ENCODE results near the gene SGSM2. TPM values are rescaled to one million over a fixed set of nuclear protein-coding genes. Genes with fewer than 3 reads are reported as not detected.

The SGSM2 gene
- total RNA-seq, 1 donor from 2014 or later, result 56.0 TPM

DNA sequence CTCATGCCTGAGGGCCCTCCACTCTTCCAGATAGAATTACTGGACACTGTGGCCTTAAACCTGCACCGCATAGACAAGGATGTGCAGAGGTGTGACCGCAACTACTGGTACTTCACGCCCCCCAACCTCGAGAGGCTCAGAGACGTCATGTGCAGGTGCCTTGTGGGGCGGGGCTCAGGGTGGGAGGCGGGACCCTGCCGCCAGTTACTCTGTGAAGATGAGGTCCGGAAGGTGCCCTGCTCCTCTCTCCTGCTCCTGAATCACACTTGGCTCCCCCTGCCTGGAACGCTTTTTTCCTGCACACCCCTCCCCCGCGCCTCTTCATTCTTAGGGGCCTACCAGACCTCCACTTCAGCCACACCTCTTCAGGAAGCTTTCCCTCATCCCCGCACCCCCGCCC, 38.8 kb downstream of the SGSM2 start:
- no peak for DNase-seq (ENCODE audit: extremely low spot score, unreplicated experiment)
- no peak overlapping the region for H3K27ac Mint-ChIP-seq (ENCODE audit: unreplicated experiment)
- no peaks in the 10 kb centered on the region for H3K27me3 Mint-ChIP-seq (ENCODE audit: unreplicated experiment)
- H3K4me3 Mint-ChIP-seq (ENCODE audit: unreplicated experiment), result no peak overlapping the region
- peaks cover 6% of the 10 kb centered on the region for H3K4me1 Mint-ChIP-seq (ENCODE audit: unreplicated experiment)
- TF ChIP-seq CTCF (IDR thresholded peaks at IDR 0.05), result no peak
- H3K36me3 Mint-ChIP-seq (ENCODE audit: unreplicated experiment), result peaks cover 11% of the 10 kb centered on the region
- H3K9me3 Mint-ChIP-seq (ENCODE audit: unreplicated experiment), result no peaks in the 10 kb centered on the region

DNA sequence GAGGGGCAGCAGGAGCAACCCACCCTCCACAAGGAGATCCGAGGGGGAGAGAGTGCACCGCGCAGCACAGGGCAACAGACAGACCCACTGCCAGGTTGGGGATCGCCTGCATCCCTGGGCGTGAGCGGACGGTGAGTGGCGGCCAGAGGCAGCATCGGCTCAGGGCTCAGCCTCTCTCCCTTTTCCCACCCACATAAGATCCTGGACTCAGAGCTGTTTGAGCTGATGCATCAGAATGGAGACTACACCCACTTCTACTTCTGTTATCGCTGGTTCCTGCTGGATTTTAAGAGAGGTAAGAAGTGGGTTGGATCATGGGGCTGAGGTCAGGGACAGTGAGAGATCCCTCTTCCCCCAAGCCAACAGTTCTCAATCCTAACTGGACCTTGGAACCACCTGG, 40.4 kb downstream of the SGSM2 start:
- no peak for DNase-seq (ENCODE audit: extremely low spot score, unreplicated experiment)
- H3K36me3 Mint-ChIP-seq (ENCODE audit: unreplicated experiment), result peaks cover 10% of the 10 kb centered on the region

GRCh38 chr17:2378905-2379304, 41.6 kb downstream of the SGSM2 start:
- Mint-ChIP-seq H3K27me3 (ENCODE audit: unreplicated experiment) (no peaks in the 10 kb centered on the region), H3K36me3 (ENCODE audit: unreplicated experiment) (peaks cover 8% of the 10 kb centered on the region), H3K9me3 (ENCODE audit: unreplicated experiment) (no peaks in the 10 kb centered on the region), H3K4me1 (ENCODE audit: unreplicated experiment) (peaks cover 17% of the 10 kb centered on the region), H3K4me3 (ENCODE audit: unreplicated experiment) (no peak overlapping the region), H3K27ac (ENCODE audit: unreplicated experiment) (no peak overlapping the region)
- no peak for TF ChIP-seq CTCF (IDR thresholded peaks at IDR 0.05)
- no peak for DNase-seq (ENCODE audit: extremely low spot score, unreplicated experiment)

More for the DNA sequence above, 40.4 kb downstream of the SGSM2 start:
- Mint-ChIP-seq H3K27ac (ENCODE audit: unreplicated experiment) (no peak overlapping the region), H3K4me1 (ENCODE audit: unreplicated experiment) (peaks cover 8% of the 10 kb centered on the region), H3K27me3 (ENCODE audit: unreplicated experiment) (no peaks in the 10 kb centered on the region), H3K4me3 (ENCODE audit: unreplicated experiment) (no peak overlapping the region), H3K9me3 (ENCODE audit: unreplicated experiment) (no peaks in the 10 kb centered on the region)
- no peak for TF ChIP-seq CTCF (IDR thresholded peaks at IDR 0.05)

- no peaks in the 10 kb centered on the region for H3K9me3 Mint-ChIP-seq (ENCODE audit: unreplicated experiment)
- DNase-seq (ENCODE audit: extremely low spot score, unreplicated experiment), result no peak
- no peaks in the 10 kb centered on the region for H3K27me3 Mint-ChIP-seq (ENCODE audit: unreplicated experiment)
- no peak overlapping the region for H3K27ac Mint-ChIP-seq (ENCODE audit: unreplicated experiment)
- TF ChIP-seq CTCF (IDR thresholded peaks at IDR 0.05), result no peak
- H3K36me3 Mint-ChIP-seq (ENCODE audit: unreplicated experiment), result peaks cover 8% of the 10 kb centered on the region
- H3K4me1 Mint-ChIP-seq (ENCODE audit: unreplicated experiment), result peaks cover 19% of the 10 kb centered on the region
- H3K4me3 Mint-ChIP-seq (ENCODE audit: unreplicated experiment), result no peak overlapping the region
Observed at GRCh38 chr17:2379489-2380225, 42.4 kb downstream of the SGSM2 start.

GRCh38 chr17:2380226-2380922, 43.1 kb downstream of the SGSM2 start:
- no peak for TF ChIP-seq CTCF (IDR thresholded peaks at IDR 0.05)
- no peak for DNase-seq (ENCODE audit: extremely low spot score, unreplicated experiment)
- Mint-ChIP-seq H3K27me3 (ENCODE audit: unreplicated experiment) (no peaks in the 10 kb centered on the region), H3K36me3 (ENCODE audit: unreplicated experiment) (peaks cover 8% of the 10 kb centered on the region), H3K4me3 (ENCODE audit: unreplicated experiment) (no peak overlapping the region), H3K27ac (ENCODE audit: unreplicated experiment) (no peak overlapping the region), H3K9me3 (ENCODE audit: unreplicated experiment) (no peaks in the 10 kb centered on the region), H3K4me1 (ENCODE audit: unreplicated experiment) (peaks cover 18% of the 10 kb centered on the region)

Data from osteocyte (in vitro differentiated cells).